Stimulated activated CD8-positive, alpha-beta memory T cell treated with anti-CD3 and anti-CD28 coated beads, Interleukin-15, amount 100 ng/mL, for 48 hours (primary cell): ENCODE data around the gene LGALS1.

Source experiments
- DNase-seq, 2 donors: peaks; one replicate each; pipeline ENCODE4 v3.0.0-alpha.2; 2020; ENCODE audit warnings: low read depth in 2 of 2

The LGALS1 gene

GRCh38 chr22:37674951-37675929 is at the start of gene LGALS1:
LGALS1 (plus strand) TSS chr22:37675636; CDS start chr22:37675703, 67 bp downstream.
- peak; percentile 67 to 72 for DNase-seq

DNA sequence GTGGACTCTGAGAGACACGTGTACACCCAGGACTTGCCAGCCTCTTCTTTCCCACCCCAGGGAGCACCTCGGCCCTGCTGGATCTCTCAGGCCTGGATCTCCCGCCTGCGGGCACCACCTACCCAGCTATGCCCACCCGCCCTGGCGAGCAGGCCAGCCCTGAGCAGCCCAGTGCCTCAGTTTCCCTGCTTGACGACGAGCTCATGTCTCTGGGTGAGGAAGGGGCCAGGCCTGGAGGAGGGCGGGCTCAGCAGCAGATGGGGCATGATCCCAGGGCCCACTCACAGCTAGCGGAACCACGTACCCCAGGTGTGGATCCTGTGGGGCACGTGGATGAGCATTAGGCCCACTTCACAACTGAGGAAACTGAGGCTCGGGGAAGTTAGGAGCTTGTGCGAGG is 49.7 kb upstream of the LGALS1 start:
- no peak for DNase-seq

DNA sequence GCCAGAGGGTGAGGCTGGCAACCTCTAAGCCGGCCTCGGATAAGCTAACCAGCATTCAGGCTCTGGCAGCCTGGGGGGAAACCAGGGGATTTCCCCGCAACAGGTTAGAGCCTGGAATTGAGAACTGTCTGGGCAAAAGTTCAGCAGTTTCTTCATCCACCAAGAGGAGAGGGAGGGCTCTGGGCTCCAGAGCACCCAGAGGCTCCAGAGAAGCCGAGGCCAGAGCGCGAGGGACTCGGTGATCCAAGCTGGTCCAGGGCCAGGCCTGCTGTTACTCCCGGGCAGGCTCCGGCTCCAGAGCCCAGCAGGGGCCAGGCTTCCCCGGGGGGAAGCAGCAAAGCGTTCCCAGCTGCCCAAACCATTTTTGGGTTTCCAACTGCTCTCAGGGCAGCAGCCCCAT is 49.3 kb upstream of the LGALS1 start:
- no peak for DNase-seq

GRCh38 chr22:37626556-37627075 is 48.8 kb upstream of the LGALS1 start:
- no peak for DNase-seq

DNA sequence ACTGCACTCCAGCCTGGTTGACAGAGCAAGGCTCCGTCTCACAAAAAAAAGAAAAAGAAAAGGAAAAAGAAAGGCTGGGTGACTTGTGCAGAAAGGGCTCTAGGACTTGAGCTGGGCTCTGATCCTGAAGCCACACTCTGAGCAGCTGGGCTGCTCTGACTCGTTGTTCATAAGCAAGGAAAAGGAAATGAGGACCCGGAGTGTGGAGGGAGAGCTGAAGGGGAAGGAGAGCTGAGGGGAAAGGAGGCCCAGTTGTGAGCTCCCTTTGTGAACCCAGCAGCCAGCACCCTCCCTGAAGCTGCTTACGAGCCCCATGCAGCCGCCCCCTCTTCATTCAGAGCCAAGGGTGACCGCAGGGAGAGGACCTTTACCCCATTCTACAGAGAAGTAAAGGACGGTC is 48.3 kb upstream of the LGALS1 start:
- no peak for DNase-seq

- no peak for DNase-seq
Measured at GRCh38 chr22:37627545-37627944, 47.9 kb upstream of the LGALS1 start.

DNA sequence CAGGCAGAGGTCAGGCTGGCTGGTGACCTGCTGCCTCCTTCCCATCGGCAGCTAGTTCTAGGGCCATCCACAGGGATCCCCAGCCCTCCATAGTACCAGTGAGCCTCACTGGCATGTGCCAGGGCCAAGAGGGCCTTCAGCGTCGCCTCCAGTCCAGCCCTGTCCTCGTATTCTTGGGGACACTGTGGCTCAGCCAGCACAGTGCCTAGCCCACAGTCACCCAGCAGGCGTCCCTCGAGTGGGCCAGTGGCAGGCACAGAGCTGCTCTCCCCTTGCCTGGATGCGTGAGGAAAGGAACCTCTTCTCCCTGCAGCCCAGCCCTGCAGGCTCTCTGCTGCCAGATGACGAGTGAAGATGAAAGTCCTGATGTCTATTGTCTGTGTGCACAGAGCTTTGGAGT is 46.6 kb upstream of the LGALS1 start:
- DNase-seq, result no peak

DNA sequence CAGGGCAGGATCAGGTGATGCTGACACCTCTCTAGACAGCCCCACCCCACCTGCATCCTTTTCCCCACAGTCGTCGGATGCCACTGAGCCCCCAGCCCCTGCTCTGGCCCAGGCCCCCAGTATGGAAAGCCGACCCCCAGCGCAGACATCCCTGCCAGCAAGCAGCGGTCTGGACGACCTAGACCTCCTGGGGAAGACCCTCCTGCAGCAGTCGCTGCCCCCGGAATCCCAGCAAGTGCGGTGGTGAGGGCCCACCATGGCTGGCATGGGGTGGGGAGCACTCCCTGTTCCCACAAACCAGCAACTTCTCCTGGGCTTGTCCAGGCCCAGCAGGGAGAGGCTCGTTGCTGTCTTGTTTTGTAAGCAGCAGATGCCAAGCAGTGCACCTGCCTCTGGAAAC is 45.5 kb upstream of the LGALS1 start:
- DNase-seq, result no peak

DNA sequence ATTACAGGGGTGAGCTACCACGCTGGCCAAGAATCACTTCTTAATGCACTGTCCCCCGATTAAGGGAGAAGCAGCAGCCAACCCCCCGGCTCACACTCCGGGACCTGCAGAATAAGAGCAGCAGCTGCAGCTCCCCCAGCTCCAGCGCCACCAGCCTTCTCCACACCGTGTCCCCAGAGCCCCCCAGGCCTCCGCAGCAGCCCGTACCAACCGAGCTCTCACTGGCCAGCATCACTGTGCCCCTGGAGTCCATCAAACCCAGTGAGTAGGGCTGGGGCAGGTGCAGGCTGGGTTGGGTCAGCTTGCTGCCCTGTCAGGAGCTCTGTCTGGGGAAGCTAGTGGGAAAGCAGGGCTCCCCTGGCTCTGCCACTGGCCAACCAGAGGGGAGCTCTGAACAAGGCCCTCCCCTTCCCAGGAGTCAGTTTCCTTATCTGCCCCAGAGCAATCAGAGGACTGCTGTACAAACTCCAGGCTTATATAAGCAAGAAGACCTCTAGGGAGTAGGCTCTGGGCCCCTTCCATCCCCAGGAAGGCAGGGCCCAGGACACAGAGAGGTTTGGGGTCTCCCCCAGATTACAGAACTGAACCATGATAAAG is 44.5 kb upstream of the LGALS1 start:
- no peak for DNase-seq

- no peak for DNase-seq
Measured at GRCh38 chr22:37631448-37632173, 43.8 kb upstream of the LGALS1 start.

- no peak for DNase-seq
Measured at GRCh38 chr22:37632174-37633088, 43.0 kb upstream of the LGALS1 start.

DNA sequence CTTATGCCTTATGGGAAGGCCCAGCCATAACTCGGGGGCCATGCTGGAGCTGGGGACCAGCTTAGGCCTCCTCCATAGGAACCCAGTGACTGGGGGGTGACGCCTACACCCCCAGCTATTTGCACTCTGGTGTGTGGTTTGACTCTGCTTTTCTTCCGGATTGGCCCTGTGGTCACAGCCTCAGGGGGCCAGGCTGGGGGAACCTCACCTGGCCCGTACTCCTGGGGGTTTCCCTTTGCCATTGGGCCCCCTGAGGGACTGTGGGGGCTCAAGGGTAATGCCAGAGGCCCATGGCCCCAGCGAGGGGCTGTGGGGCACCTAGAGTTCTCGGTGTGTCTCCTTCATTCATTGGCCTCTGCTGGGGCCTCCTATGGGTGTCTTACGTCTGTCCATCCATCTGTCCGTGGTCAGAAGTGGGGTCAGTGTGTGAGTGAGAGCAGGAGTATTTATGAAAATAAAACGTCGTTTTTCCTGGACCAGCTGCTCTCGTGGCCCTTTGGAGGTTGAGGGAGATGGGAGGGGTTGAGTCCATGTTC is 42.3 kb upstream of the LGALS1 start:
- DNase-seq, result peak; percentile 61 to 72

- peak; percentile 65 to 80 for DNase-seq
Measured at GRCh38 chr22:37633625-37634416, 41.6 kb upstream of the LGALS1 start.

DNA sequence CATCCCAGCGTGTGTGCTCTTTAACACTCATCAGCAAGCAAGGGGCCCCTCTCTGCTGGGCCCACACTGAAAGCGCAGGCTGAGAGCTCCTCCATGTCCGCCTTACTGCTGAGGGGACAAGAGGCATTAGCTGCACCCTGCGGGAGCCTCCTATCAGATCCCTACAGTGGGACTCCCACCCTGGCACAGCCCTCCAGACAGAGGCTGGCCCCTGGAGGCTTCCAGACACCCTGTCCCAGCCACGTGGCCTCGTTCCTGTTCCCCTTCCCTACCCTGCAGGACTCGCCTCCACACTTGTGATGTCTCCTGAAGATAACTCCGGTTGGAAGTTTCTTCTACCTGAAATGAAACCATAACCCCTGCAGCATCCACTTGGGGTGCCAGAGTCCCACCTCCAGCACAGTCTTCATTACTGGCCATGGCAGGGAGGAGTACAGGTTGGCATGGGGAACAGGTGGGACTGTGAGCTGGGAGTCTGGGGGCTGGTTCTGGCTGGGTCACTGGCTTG is 41.0 kb upstream of the LGALS1 start:
- no peak for DNase-seq

- DNase-seq, result no peak
Measured at GRCh38 chr22:37635157-37635556, 40.3 kb upstream of the LGALS1 start.

DNA sequence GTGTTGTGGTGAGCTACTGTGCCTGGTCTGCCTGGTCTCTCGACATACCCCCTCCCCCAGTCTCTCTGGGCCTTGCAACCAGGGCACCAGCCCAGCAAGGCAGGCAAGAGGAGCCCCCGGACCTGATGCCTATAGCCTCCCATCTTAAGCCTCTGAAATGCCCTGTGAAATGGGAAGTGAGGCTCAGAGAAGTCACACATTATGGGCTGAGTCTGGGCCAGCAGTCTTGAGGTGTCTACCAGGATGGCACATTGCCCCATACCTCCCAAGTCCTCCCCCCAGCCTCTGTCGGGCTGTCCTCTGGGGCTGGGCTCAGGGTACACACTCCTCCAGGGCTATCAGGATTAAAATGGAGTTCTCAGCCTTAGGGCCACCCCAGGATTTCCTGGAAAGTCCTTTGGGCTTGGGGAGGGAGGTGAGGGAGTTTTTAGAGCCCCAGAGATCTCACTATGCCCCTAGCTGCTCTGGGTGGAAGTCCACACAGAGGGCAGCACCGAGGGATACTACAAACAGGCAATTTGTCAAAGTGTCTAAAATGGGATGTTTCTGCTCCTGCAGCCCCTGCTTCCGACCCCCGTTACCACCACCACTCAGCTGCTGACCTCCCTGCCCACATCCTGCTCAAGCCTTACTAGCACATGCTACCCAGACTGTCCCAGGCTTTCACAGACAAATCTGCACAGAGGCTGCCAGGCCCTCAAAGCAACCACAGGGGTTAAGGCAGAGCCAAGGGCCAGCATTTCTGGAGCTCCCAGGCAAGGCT is 39.1 kb upstream of the LGALS1 start:
- no peak for DNase-seq

GRCh38 chr22:37636949-37637273 is 38.5 kb upstream of the LGALS1 start:
- DNase-seq, result no peak

GRCh38 chr22:37638391-37639069 is 36.9 kb upstream of the LGALS1 start:
- DNase-seq, result no peak
